Effector CD4-positive, alpha-beta T cell (primary cell): Measurements from ENCODE around the gene DOLPP1.

Experiments
- DNase-seq: peaks from one replicate; pipeline ENCODE4 v3.0.0-alpha.2; 2020

DOLPP1 gene

GRCh38 chr9:129064499-129064908 lies 16.4 kb upstream of the DOLPP1 start:
- no peak for DNase-seq

GRCh38 chr9:129068110-129068509 lies 12.8 kb upstream of the DOLPP1 start:
- DNase-seq: no peak

GRCh38 chr9:129068990-129069861 lies 11.7 kb upstream of the DOLPP1 start:
- DNase-seq: peak; percentile 20

GRCh38 chr9:129069862-129070641 lies 10.9 kb upstream of the DOLPP1 start:
- DNase-seq: no peak

GRCh38 chr9:129070696-129071525 lies 10.0 kb upstream of the DOLPP1 start:
- no peak for DNase-seq

- DNase-seq: no peak
Measured at GRCh38 chr9:129071526-129072126, 9.3 kb upstream of the DOLPP1 start.

GRCh38 chr9:129072171-129072570 lies 8.7 kb upstream of the DOLPP1 start:
- no peak for DNase-seq

GRCh38 chr9:129073404-129073803 lies 7.5 kb upstream of the DOLPP1 start:
- no peak for DNase-seq

GRCh38 chr9:129074106-129074505 lies 6.8 kb upstream of the DOLPP1 start:
- DNase-seq: no peak

GRCh38 chr9:129075996-129076639 lies 4.8 kb upstream of the DOLPP1 start:
- DNase-seq: no peak

GRCh38 chr9:129076640-129077037 lies 4.3 kb upstream of the DOLPP1 start:
- DNase-seq: no peak

- DNase-seq: no peak
Measured at GRCh38 chr9:129077236-129077635, 3.7 kb upstream of the DOLPP1 start.

- no peak for DNase-seq
Measured at GRCh38 chr9:129078691-129079503, 2.0 kb upstream of the DOLPP1 start.

- DNase-seq: no peak
Measured at GRCh38 chr9:129079829-129080228, 1.1 kb upstream of the DOLPP1 start.

GRCh38 chr9:129080298-129080600 lies 662 bp upstream of the DOLPP1 start:
- no peak for DNase-seq

- DNase-seq: no peak
Measured at GRCh38 chr9:129081388-129081904, 535 bp downstream of the DOLPP1 start.

- DNase-seq: no peak
Measured at GRCh38 chr9:129084087-129084486, 3.2 kb downstream of the DOLPP1 start.

- no peak for DNase-seq
Measured at GRCh38 chr9:129089246-129089645, 8.3 kb downstream of the DOLPP1 start.

- no peak for DNase-seq
Measured at GRCh38 chr9:129093602-129094386, 12.9 kb downstream of the DOLPP1 start.
